Keratinocyte (primary cell): ENCODE measurements around the gene LILRA1. TPM values are rescaled to one million over a fixed set of nuclear protein-coding genes. Genes with fewer than 3 reads are reported as not detected.
"Not testable (repeated sequence)": the region's sequence is repeated elsewhere in the genome, so short reads cannot be mapped to it uniquely, and the experiment has no call there.

Experiments used
- DNase-seq: peaks from one replicate; pipeline ENCODE4 v3.0.0-alpha.2; 2011; ENCODE audit warnings: low read depth, missing footprints, low spot score
- FAIRE-seq: peaks from 2 replicates; lab custom pipeline; 2011; peaks lifted over from hg19 to GRCh38; lab: Jason Lieb, UNC
- H2AFZ ChIP-seq: 2 replicates; pipeline ENCODE4 v1.6.0; 2012; ENCODE audit warnings: low read length, control low read depth, inconsistent platforms; ENCODE audit not compliant: control insufficient read depth
- H3K27ac ChIP-seq: 2 replicates; pipeline ENCODE4 v1.5.1; 2011; ENCODE audit warnings: low read length; ENCODE audit not compliant: control insufficient read depth, insufficient read depth
- H3K27me3 ChIP-seq: 3 replicates; pipeline ENCODE4 v1.6.0; 2011; ENCODE audit warnings: low read length; ENCODE audit not compliant: control insufficient read depth, insufficient read depth; ENCODE audit errors: extremely low read depth
- H3K36me3 ChIP-seq, 2 experiments: 2 replicates in 1 of 2; 3 replicates in 1 of 2; pipeline ENCODE4 v1.5.1; 2011; ENCODE audit warnings: low read length in 2 of 2, mild to moderate bottlenecking in 1 of 2; ENCODE audit not compliant: control insufficient read depth in 2 of 2, insufficient read depth in 2 of 2; ENCODE audit errors: extremely low read depth in 1 of 2
- H3K4me1 ChIP-seq: 3 replicates; pipeline ENCODE4 v1.5.1; 2011; ENCODE audit warnings: low read length; ENCODE audit not compliant: control insufficient read depth, insufficient read depth; ENCODE audit errors: extremely low read depth
- H3K4me2 ChIP-seq: 3 replicates; pipeline ENCODE4 v1.6.0; 2011; ENCODE audit warnings: low read depth, low read length; ENCODE audit not compliant: control insufficient read depth, insufficient read depth; ENCODE audit errors: extremely low read depth
- H3K4me3 ChIP-seq, 3 experiments: fragments of 200-600 bp in 1 of 3; sonication (generic) in 1 of 3; 2 replicates in 2 of 3; 3 replicates in 1 of 3; pipeline ENCODE4 v1.5.1; 2011 to 2016; ENCODE audit warnings: low read length in 3 of 3, mild to moderate bottlenecking in 3 of 3, control low read depth in 2 of 3, inconsistent platforms in 1 of 3, low read depth in 1 of 3, mixed read lengths in 1 of 3, mixed run types in 1 of 3, moderate library complexity in 1 of 3; ENCODE audit not compliant: control insufficient read depth in 2 of 3, insufficient read depth in 2 of 3; ENCODE audit errors: extremely low read depth in 1 of 3
- H3K79me2 ChIP-seq: 2 replicates; pipeline ENCODE4 v1.6.0; 2012; ENCODE audit warnings: low read length; ENCODE audit not compliant: control insufficient read depth, insufficient read depth
- H3K9ac ChIP-seq: 3 replicates; pipeline ENCODE4 v1.6.0; 2011; ENCODE audit warnings: low read length; ENCODE audit not compliant: control insufficient read depth, insufficient read depth; ENCODE audit errors: extremely low read depth
- H3K9me1 ChIP-seq: 3 replicates; pipeline ENCODE4 v1.6.0; 2011; ENCODE audit warnings: low read length; ENCODE audit not compliant: control insufficient read depth, insufficient read depth; ENCODE audit errors: extremely low read depth
- H3K9me3 ChIP-seq: 2 replicates; pipeline ENCODE4 v1.5.1; 2012; ENCODE audit warnings: low read depth, low read length; ENCODE audit not compliant: control insufficient read depth
- H4K20me1 ChIP-seq: 3 replicates; pipeline ENCODE4 v1.6.0; 2011; ENCODE audit warnings: low read length; ENCODE audit not compliant: control insufficient read depth, insufficient read depth; ENCODE audit errors: extremely low read depth
- CTCF ChIP-seq, 3 experiments: IDR thresholded peaks in 1 of 3; conservative IDR thresholded peaks in 1 of 3; optimal IDR thresholded peaks in 1 of 3; 2 replicates in 2 of 3; 3 replicates in 1 of 3; pipeline versions ENCODE3 to v1.5.1; 2011; ENCODE audit warnings: low read length in 3 of 3, mild to moderate bottlenecking in 3 of 3, moderate library complexity in 2 of 3, control low read depth in 1 of 3, inconsistent platforms in 1 of 3; ENCODE audit not compliant: insufficient read depth in 2 of 3; ENCODE audit errors: extremely low read depth in 1 of 3
- EZH2 ChIP-seq: IDR thresholded peaks from one replicate; pipeline ENCODE4 v1.6.1; 2012; ENCODE audit warnings: inconsistent platforms, mild to moderate bottlenecking, low read length, moderate library complexity
- dilution Hi-C: fragments of 300-500 bp; cut with MboI; formaldehyde crosslinking; loops from one replicate; pipeline ENCODE4 v1.7.0; 2020; ENCODE audit warnings: low sequenced_read_pairs; ENCODE audit not compliant: extremely low pct_ligation_motif_present
- polyA minus RNA-seq, 3 experiments: library from RNA; depleted of rRNA, polyadenylated mRNA; stranded (reverse); fragments of >200 nt; gene quantifications; 1 replicate in 1 of 3; 2 replicates in 1 of 3; 3 replicates in 1 of 3; pipeline ENCODE4 v1.2.3, GENCODE V29; 2011
- polyA plus RNA-seq, 5 experiments: library from polyadenylated mRNA; depleted of rRNA in 3 of 5; stranded (reverse) in 3 of 5; stranded (forward) in 1 of 5; unstranded in 1 of 5; fragments of >200 nt; gene quantifications; 1 replicate in 1 of 5; 2 replicates in 3 of 5; 3 replicates in 1 of 5; pipeline versions ENCODE4 v1.2.1 to v1.2.3, GENCODE V29; 2011 to 2012; ENCODE audit warnings: missing spikeins in 2 of 5, low read depth in 1 of 5, low replicate concordance in 1 of 5

The LILRA1 gene
- polyA plus RNA-seq (not detected in 3 replicates), polyA minus RNA-seq (not detected in 3 replicates)
- not detected for polyA plus RNA-seq (2011; ENCODE audit: low read depth)
- not detected in 2 replicates for polyA plus RNA-seq (2011; cell fraction: cytosol; rRNA removed)
- polyA plus RNA-seq (2011; cell fraction: nucleus; rRNA removed) = not detected in 2 replicates
- polyA plus RNA-seq (2012; ENCODE audit: low replicate concordance) = not detected in 2 replicates
- polyA minus RNA-seq (2011; cell fraction: cytosol; rRNA and poly(A)+ RNA removed) = not detected
- polyA minus RNA-seq (2011; cell fraction: nucleus; rRNA and poly(A)+ RNA removed) = not detected in 2 replicates

DNA sequence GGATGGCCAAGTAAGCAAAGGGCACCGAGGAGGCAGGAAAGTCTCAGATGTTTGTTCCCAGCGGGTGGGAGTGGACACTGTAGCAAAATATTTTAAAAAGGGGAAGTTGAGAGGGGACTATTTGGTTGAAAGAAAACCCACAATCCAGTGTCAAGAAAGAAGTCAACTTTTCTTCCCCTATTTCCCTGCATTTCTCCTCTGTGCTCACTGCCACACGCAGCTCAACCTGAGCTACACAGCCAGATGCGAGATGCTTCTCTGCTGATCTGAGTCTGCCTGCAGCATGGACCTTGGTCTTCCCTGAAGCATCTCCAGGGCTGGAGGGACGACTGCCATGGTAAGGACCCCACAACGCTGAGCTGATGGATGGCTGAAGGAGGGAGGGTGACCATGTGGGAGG, at the start of gene LILRA1:
TSS of gene LILRA1 (plus strand) at position 188 of the 400 bp plus-strand sequence. CDS start 613 bp downstream, outside the sequence.
- H3K4me3 ChIP-seq, H3K4me1 ChIP-seq, H3K4me2 ChIP-seq, dilution Hi-C loops, H3K36me3 ChIP-seq, H3K27ac ChIP-seq, H3K9me1 ChIP-seq, H3K9me3 ChIP-seq, FAIRE-seq, H4K20me1 ChIP-seq, H2AFZ ChIP-seq, DNase-seq, H3K27me3 ChIP-seq, H3K9ac ChIP-seq, H3K79me2 ChIP-seq: not testable (repeated sequence)

DNA sequence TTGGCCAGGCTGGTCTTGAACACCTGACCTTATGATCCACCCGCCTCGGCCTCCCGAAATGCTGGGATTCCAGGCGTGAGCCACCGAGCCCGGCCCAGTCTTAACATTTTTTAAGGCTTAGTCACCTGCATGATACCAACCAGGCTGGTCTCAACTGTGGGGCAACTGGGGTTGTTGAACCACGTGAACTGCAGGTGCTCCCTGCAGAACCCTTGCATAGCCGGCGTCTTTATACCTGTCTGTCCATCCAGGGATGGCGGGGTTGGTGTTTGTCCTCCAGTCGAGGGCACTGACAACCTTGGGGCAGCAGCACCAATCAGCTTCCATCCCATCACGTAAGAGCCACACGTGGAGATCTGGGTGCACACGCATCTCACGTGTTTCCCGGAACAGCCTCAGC, 44.6 kb upstream of the LILRA1 start:
- Histone ChIP-seq H3K27ac (no peak overlapping the region), H4K20me1 (no peaks in the 10 kb centered on the region), H3K9me3 (peaks cover 15% of the 10 kb centered on the region), H3K79me2 (no peaks in the 10 kb centered on the region), H2AFZ (no peak overlapping the region), H3K4me1 (no peaks in the 10 kb centered on the region), H3K36me3 (no peaks in the 10 kb centered on the region), H3K9ac (no peak overlapping the region), H3K4me2 (no peak overlapping the region), H3K27me3 (no peaks in the 10 kb centered on the region), H3K4me3 (no peak overlapping the region), H3K9me1 (no peaks in the 10 kb centered on the region)
- DNase-seq (no peak), FAIRE-seq (no peak)
- dilution Hi-C loops = no loop called here
- TF ChIP-seq EZH2 (no peak), CTCF (optimal IDR thresholded peaks at IDR 0.05 in 1 of 3, IDR thresholded peaks at IDR 0.05 in 1 of 3, conservative IDR thresholded peaks at IDR 0.05 in 1 of 3; ENCODE audit: extremely low read depth in 1 of 3, insufficient read depth in 2 of 3, low read length in 3 of 3) (no peak)

GRCh38 chr19:54549224-54549623, 44.2 kb upstream of the LILRA1 start:
- no peak overlapping the region for H3K9ac ChIP-seq
- FAIRE-seq = no peak
- no peak overlapping the region for H3K4me2 ChIP-seq
- no peak for DNase-seq
- H3K27ac ChIP-seq = no peak overlapping the region
- H3K4me1 ChIP-seq = no peaks in the 10 kb centered on the region
- H3K36me3 ChIP-seq = no peaks in the 10 kb centered on the region
- H2AFZ ChIP-seq = no peak overlapping the region
- H3K27me3 ChIP-seq = no peaks in the 10 kb centered on the region
- peaks cover 15% of the 10 kb centered on the region for H3K9me3 ChIP-seq
- no peaks in the 10 kb centered on the region for H4K20me1 ChIP-seq
- H3K4me3 ChIP-seq = no peak overlapping the region
- dilution Hi-C loops = no loop called here
- H3K79me2 ChIP-seq = no peaks in the 10 kb centered on the region
- H3K9me1 ChIP-seq = no peaks in the 10 kb centered on the region
- TF ChIP-seq CTCF (optimal IDR thresholded peaks at IDR 0.05 in 1 of 3, IDR thresholded peaks at IDR 0.05 in 1 of 3, conservative IDR thresholded peaks at IDR 0.05 in 1 of 3; ENCODE audit: extremely low read depth in 1 of 3, insufficient read depth in 2 of 3, low read length in 3 of 3) (no peak), EZH2 (no peak)
